Fibroblast of peridontal ligament (primary cell): ENCODE measurements around the gene UQCR11.

Source experiments
- DNase-seq: peaks from one replicate; pipeline ENCODE4 v3.0.0-alpha.2; 2010; ENCODE audit errors: extremely low read depth

UQCR11 gene

GRCh38 chr19:1592024-1592754 lies 13.1 kb downstream of the UQCR11 start:
- peak; percentile 83 for DNase-seq

- DNase-seq: no peak
Measured at GRCh38 chr19:1591421-1592023, 13.7 kb downstream of the UQCR11 start.

- DNase-seq: peak; percentile 6
Measured at GRCh38 chr19:1590641-1591397, 14.4 kb downstream of the UQCR11 start.

DNA sequence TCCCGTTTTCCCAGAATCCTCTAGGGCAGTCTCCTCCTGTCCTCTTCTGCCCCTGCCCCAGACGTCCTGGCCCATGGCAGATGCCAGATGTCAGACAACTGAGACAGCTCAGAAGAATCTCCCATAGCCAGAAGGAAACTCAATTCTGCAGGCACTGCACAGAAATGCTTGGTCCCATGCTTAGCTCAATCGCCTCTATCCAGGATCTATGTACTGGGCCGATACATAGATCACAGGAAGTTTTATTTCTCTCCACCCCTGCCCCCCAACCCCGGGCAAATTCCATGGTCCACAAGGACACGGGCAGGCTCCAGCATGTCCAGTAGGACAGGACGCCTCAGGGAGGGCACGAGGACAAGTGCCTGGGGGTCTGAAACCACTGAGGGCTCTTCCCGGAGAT lies 17.4 kb downstream of the UQCR11 start:
- DNase-seq: no peak

DNA sequence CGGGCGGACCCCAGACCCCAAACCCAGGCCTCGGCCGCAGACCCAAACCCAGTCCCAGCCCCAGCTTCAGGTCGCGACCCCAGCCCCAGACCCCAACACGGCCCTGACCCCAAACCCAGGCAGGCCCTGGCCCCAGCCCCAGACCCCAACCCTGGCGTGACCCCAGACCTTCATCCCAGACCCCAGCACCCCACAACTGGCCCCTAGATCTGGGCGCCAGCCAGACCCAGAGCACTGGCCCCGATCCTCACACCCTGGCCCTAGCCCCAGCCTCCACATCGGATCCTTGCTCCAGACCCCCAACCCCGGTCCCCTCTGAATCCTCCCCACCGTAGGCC lies 20.1 kb downstream of the UQCR11 start:
- no peak for DNase-seq

DNA sequence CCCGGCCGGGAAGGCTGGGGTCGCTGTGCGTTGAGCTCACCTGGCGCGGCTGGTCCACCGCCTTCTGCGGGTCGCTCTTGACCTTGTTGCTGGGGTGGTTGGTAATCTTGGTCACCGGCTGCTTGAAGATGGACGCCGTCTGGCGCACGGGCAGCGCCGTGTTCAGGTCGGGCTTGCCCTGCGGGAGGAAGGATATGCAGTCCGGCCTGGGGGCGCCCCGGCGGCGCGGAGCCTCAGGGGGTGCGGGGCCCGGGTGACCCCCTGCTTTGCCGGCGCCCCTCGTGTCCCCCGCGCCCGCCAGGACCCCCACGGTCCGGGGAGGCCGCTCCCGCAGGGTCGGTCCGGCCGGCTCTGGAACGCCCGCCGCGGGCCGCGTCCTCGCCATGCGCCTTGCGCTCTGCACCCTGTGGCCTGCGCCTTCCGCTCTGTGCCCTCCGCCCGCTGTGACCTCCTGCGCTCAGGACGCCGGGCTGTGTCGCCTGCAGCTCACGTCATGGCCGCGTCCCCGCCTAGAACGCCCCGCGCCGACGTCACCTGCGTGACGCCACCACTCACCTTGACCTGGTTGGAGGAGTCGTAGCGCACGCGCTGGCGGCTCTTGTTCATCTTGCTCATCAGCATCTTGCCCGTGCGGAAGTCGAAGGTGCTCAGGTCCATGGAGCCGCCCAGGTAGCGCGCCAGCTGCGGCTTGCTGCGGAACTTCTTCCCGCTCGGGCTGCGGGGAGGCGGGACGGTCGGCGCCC lies 20.6 kb downstream of the UQCR11 start:
- DNase-seq: no peak

GRCh38 chr19:1582201-1582600 lies 23.1 kb downstream of the UQCR11 start:
- DNase-seq: no peak

- no peak for DNase-seq
Measured at GRCh38 chr19:1580957-1581356, 24.3 kb downstream of the UQCR11 start.

DNA sequence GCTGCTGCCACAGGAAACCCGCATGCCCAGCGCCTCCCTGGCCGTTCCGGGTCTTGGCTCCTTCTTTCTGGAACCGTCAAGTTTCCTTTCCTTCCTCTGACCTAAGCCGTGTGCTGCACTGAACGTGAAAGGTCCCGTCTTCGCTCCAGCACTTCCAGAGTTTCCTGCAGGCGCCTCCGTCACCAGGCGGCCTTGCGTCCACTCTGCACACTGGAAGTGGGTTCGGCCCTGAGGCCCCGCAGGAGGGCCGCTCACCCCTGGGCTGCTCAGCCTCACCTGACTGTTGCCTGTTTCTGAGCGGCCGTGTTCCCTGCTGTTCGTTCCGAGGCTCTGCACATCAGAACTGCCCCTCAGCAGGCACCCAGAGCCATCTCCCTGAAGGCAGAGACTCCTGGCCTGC lies 24.9 kb downstream of the UQCR11 start:
- DNase-seq: no peak

DNA sequence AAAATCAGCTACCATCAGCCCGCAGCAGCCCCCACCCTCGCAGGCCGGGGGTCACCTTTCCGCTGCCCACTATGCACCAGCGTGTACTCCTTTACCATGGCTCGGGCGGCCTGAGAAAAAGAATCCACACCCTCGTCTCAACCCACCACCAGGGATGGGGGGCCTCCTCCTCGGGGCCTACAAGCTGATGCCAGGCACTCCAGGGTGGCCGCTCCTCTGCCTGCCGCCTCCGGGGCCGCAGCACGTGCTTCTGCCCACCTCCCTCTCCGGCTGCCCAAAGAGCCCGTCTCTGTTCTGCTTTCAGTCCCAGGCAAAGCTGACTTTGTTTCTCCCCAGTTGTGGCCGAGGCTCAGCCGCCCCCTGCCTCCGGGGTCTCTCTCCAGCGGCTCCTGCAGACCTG lies 26.0 kb downstream of the UQCR11 start:
- DNase-seq: no peak

DNA sequence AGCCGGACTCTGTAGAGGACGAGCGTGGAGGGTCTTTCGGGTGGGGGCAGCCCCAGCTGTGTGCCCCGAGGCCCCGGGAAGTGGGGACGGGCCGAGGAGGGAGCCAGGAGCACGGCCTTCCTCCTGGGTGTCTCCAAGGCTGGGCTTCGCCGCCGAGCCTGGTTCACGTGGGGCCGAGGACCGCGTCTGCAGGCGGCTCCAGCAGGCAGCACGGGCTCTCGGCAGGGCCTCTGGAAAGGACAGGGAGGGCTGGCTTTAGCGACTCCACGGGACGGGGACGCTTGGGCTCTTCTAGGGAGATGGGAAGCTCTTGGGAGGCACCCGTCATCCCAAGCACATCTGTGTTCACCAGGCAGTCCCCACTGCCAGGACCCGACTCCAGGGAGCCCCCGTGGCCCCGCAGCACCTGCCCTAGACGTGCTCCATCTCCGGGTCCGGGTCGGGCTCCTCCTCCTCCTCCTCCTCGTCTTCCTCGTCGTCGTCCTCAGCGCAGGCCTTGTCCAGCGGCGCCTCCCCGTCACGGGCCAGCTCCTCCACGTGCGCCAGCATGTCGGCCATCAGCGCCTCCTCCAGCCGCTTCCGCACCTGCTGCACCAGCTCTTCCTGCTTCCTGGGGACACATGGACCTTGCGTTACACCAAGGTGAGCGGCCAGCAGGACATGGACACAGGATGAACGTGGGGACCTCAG lies 27.2 kb downstream of the UQCR11 start:
- DNase-seq: no peak

- no peak for DNase-seq
Measured at GRCh38 chr19:1577090-1577928, 28.0 kb downstream of the UQCR11 start.

DNA sequence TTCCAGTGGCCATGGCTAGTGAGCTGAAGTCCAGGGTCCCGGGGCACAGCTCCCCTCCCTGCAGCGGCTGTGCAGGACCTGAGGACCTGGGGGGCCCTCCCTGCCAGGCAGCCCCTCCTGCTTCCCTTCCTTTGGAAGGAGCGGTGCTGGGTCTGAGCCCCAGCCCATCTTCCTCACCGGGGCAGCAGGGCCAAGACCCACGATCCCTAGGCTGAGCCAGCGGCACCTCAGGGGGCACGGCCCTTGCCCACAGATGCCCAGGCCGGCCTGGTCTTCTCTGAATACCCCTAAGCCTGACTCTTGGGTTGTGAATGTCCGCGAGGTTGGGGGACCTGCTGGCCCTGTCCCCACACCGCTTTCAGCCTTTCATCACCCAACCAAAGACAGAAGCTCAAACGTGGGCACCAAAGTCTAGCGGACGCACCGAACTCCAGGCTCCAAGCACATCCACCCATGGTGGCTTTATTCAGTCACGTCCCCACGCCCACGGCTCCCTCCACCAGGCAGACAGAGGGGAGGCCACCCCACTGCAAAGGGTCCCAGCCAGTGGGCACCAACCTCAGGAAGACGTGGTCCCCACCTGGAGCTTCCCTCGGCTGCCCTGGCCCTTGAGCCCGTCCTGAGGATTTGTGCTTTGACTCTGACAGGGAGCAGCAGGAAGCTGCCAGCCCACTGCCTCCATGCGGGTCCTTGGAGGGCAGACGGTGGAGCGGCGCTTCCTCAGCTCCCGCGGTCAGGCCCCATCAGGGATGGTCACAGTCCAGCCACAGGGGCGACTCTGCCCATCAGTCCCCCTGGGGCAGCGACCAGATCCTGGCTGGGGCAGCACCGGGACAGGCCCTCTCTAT lies 28.8 kb downstream of the UQCR11 start:
- DNase-seq: no peak

- no peak for DNase-seq
Measured at GRCh38 chr19:1575323-1576241, 29.7 kb downstream of the UQCR11 start.

GRCh38 chr19:1574354-1575136 lies 30.7 kb downstream of the UQCR11 start:
- DNase-seq: no peak

GRCh38 chr19:1572795-1573194 lies 32.5 kb downstream of the UQCR11 start:
- DNase-seq: no peak

DNA sequence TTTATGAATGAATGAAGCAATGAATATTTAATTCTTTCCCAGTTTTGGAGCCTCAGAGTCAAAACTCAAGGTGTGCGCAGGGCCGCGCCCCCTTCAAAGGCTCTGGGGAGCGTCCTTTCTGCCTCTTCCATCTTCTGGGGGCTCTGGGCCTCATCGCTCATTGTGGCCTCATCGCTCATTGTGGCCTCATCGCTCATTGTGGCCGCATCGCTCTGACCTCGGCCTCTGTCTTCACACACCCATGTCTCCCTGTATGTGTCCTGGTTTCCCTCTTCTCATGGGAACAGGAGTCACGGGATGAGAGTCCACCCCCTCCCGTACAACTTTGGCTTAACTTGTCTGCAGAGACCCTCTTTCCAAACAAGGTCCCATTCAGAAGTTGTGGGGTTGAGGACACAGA lies 33.9 kb downstream of the UQCR11 start:
- no peak for DNase-seq

DNA sequence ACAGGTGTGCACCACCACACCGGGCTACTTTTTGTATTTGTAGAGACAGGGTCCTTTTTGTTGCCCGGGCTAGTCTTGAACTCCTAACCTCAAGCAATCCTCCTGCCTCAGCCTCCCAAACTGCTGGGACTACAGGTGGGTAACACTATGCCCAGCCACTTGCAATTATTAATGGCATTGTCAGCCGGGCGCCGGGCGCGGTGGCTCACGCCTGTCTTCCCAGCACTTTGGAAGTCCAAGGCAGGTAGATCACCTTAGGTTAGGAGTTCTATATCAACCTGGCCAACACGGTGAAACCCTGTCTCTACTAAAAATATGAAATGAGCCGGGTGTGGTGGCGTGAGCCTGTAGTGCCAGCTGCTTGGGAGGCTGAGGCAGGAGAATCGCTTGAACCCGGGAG lies 34.4 kb downstream of the UQCR11 start:
- no peak for DNase-seq
